GM18873 (cell line): ENCODE measurements around the gene TLCD2.
"Not testable (repeated sequence)": the region's sequence is repeated elsewhere in the genome, so short reads cannot be mapped to it uniquely, and the experiment has no call there.

Experiments
- ATAC-seq: cut with Tn5 transposase; IDR thresholded peaks from one replicate; pipeline ENCODE4 v1.9.1; 2021; ENCODE audit warnings: mild to moderate bottlenecking, moderate library complexity, moderate number of reproducible peaks; ENCODE audit not compliant: unreplicated experiment, low FRiP score

TLCD2 gene

DNA sequence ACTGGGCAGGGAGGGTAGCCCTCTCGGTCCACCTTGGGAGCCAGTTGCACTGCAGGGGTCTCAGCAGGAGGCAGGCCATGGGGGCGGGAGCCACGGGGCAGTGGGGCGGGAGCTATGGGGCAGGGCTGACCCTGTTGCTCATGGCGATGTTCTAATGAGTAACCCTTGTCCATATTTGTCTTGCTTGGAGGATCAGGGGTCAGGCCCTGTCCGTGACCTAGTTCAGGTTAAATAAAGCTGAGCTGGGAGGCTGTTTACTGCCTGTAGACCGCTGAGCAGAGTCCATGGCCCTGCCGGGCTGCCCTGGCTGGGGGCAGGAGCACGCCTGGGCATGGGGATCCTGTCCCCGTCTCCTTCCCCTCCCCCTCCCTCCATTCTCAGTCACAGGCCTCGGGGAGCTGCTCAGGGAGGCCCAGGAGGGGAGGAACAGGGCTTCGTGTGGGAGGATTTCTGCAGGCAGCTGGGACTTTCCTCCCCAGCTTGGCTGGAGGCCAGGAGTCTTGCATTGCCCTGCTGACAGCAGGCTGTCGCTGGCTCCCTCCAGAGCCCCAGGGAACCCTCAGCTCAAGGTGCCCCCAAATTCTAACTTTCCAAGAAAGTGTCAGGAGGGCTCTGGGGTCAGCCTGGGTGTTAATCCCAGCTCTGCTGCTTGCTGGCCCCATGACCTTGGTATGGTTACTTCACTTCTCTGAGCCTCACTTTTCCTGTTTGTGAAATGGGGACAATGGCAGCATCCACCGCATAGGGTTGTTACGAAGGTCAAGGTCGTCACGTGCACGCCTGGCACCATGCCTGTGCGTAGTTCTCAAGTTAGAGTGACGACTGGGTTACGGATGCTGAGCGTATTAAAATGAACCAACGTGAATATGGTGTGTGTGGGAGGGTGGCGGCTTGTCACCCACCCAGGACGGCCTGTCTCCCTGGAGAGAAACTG lies 26.4 kb upstream of the TLCD2 start:
- no peak for ATAC-seq

DNA sequence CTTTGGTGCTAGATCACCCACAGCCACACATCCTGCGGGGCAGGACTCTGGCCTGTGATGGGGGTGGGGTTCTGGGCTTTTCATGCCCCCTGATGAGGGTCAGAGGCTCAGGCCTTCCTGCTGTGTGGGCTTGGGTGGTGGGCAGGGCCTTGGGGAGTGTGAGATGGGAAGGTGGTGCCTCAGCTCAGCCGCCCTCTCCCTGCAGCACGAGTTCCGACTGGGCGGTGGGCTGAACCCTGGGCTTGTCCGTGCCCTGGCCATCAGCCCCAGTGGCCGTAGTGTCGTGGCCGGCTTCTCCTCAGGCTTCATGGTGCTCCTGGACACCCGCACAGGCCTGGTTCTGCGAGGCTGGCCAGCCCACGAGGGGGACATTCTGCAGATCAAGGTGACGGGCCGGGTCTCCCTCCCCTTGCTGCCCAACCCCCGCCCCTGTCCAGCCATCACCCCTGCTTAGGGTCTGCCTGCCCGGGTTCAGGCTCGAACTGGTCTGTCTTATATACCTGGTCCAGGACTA lies 25.7 kb upstream of the TLCD2 start:
- ATAC-seq: no peak

- no peak for ATAC-seq
Measured at GRCh38 chr17:1735418-1735817, 25.2 kb upstream of the TLCD2 start.

DNA sequence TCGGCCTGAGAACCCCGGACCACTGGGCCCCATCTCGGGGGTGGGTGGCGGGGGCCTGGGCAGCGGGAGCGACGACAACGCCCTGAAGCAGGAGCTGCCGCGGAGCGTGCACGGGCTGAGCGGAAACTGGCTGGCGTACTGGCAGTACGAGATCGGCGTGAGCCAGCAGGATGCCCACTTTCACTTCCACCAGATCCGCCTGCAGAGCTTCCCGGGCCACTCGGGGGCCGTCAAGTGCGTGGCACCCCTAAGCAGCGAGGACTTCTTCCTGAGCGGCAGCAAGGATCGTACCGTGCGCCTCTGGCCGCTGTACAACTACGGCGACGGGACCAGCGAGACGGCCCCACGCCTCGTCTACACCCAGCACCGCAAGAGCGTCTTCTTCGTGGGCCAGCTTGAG lies 23.6 kb upstream of the TLCD2 start:
- no peak for ATAC-seq

DNA sequence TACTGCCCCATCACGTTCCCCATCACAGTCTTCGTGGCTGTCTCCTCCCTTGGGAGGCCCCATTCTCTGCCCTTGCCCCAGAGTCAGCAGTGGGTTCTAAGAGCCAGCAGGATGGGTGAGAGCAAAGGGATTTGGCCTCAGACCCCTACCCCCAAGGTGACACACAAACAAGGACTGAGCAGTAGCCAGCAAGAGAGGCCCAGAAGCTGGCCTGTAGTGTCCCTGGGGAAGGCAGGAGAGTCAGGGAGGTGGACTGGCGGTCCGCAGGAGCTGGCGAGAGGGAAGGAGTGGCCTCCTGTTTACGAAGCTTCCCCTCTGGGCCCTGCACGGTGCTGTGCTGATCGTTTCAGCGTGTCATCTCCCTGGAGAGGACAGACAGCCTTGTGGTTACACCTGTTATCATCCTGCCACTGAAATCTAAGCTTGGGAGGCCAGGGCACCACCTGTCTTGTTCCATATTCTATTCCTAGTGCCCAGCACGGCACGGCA lies 22.7 kb upstream of the TLCD2 start:
- no peak for ATAC-seq

DNA sequence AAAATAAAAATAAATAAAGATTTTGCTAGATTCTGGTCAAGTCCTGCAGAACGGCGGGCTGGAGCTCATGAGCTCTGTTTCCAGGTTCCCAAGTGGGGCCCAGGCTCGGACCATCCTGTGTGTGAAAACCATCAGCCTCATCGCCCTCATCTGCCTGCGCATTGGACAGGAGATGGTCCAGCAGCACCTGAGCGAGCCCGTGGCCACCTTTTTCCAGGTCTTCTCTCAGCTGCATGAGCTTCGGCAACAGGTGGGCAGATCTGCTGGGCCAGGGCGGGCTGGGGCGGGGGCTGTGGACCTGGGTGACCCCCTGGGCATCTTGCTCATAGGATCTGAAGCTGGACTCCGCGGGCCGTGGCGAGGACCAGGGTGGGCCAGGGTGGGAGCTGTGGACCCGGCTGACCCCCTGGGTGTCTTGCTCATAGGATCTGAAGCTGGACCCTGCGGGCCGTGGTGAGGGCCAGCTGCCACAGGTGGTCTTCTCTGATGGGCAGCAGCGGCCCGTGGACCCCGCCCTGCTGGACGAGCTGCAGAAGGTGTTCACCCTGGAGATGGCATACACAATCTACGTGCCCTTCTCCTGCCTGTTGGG lies 22.2 kb upstream of the TLCD2 start:
- ATAC-seq: no peak

- ATAC-seq: no peak
Measured at GRCh38 chr17:1731194-1731506, 21.0 kb upstream of the TLCD2 start.

DNA sequence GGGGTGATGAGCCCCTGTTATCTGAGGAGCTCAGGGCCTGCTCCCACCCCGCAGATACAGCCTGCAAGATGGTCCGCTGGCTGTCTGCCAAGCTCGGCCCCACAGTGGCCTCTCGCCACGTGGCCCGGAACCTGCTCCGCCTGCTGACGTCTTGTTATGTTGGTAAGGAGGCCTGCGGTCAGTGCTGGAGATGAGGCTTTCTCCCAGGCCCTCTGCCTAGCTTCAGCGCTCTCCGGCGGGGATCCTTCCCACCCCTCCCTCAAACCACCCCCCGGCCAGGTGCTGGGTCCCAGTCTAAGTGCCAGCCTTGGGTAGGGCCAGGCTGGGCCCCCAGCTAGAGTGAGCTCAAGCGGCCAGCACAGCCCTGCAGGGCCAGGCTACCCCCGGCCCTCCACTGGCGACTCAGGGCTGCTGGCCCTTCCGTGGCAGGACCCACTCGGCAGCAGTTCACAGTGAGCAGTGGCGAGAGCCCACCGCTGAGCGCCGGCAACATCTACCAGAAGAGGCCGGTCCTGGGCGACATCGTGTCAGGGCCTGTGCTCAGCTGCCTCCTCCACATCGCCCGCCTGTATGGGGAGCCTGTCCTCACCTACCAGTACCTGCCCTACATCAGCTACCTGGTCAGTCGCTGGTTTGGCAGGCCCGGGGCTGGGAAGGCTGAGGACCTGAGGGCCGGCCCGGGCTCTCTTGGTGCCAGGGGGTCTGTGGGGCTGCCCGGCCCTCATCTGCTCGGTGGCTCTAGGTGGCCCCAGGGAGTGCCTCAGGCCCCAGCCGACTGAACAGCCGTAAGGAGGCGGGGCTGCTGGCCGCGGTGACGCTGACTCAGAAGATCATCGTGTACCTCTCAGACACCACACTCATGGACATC lies 20.4 kb upstream of the TLCD2 start:
- no peak for ATAC-seq

- ATAC-seq: no peak
Measured at GRCh38 chr17:1729966-1730325, 19.8 kb upstream of the TLCD2 start.

- no peak for ATAC-seq
Measured at GRCh38 chr17:1727876-1728630, 17.9 kb upstream of the TLCD2 start.

DNA sequence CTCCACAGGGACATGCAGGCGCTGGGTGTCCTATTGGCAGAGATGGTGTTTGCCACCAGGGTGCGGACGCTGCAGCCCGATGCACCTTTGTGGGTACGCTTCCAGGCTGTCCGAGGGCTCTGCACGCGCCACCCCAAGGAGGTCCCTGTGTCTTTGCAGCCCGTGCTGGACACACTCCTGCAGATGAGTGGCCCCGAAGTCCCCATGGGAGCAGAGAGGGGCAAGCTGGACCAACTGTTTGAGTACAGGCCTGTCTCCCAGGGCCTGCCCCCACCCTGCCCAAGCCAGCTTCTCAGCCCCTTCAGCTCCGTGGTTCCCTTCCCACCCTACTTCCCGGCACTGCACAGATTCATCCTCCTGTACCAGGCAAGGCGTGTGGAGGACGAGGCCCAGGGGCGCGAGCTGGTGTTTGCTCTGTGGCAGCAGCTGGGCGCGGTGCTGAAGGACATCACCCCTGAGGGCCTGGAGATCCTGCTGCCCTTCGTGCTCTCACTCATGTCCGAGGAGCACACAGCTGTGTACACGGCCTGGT lies 17.1 kb upstream of the TLCD2 start:
- no peak for ATAC-seq

DNA sequence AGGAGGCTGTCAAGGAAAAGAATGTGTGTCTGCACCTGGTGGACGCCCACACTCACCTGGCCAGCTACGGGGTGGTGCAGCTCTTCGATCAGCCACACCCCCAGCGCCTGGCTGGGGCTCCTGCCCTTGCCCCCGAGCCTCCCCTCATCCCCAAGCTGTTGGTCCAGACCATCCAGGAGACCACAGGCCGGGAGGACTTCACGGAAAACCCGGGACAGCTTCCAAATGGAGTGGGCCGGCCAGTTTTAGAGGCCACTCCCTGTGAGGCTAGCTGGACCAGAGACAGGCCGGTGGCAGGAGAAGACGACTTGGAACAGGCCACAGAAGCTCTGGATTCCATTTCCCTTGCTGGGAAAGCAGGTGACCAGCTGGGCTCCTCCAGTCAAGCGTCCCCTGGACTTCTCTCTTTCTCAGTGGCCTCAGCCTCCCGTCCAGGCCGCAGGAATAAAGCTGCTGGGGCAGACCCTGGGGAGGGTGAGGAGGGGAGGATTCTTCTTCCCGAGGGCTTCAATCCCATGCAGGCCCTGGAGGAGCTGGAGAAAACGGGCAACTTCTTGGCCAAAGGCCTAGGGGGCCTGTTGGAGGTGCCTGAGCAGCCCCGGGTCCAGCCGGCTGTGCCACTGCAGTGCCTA lies 16.6 kb upstream of the TLCD2 start:
- no peak for ATAC-seq

DNA sequence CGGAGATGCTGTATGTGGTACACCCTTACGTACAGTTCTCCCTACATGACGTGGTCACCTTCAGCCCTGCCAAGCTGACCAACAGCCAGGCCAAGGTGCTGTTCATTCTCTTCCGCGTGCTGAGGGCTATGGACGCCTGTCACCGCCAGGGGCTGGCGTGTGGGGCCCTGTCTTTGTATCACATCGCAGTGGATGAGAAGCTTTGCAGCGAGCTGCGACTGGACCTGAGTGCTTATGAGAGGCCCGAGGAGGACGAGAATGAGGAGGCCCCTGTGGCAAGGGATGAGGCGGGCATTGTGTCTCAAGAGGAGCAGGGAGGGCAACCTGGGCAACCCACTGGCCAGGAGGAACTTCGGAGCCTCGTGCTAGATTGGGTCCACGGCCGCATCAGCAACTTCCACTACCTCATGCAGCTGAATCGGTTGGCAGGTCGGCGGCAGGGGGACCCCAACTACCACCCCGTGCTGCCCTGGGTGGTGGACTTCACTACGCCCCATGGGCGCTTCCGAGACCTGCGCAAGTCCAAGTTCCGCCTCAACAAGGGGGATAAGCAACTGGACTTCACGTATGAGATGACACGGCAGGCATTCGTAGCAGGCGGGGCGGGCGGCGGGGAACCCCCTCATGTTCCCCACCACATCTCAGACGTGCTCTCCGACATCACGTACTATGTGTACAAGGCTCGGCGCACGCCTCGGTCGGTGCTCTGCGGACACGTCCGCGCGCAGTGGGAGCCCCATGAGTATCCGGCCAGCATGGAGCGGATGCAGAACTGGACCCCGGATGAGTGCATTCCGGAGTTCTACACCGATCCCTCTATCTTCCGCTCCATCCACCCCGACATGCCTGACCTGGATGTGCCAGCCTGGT lies 15.7 kb upstream of the TLCD2 start:
- ATAC-seq: no peak

DNA sequence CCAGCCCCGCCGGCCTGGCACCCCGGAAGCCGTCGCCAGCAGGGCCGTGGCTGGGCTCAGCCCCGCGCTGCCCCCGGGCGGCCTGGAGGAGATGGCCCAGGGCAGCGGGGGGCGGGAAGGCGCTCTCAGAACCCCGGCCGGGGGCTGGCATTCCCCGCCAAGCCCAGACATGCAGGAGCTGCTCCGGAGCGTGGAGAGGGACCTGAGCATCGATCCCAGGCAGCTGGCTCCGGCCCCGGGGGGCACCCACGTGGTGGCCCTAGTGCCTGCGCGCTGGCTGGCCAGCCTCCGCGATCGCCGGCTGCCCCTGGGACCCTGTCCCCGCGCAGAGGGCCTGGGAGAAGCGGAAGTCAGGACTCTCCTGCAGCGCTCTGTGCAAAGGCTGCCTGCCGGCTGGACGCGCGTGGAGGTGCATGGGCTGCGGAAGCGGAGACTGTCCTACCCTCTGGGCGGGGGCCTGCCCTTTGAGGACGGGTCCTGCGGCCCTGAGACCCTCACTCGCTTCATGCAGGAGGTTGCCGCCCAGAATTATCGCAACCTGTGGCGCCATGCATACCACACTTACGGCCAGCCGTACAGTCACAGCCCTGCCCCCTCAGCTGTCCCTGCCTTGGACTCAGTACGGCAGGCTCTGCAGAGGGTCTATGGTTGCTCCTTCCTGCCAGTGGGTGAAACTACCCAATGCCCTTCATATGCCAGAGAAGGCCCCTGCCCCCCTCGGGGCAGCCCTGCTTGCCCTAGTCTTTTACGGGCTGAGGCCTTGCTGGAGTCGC lies 14.9 kb upstream of the TLCD2 start:
- no peak for ATAC-seq

GRCh38 chr17:1724351-1724868 lies 14.2 kb upstream of the TLCD2 start, which contains the start of gene WDR81:
TSS of gene WDR81 (plus strand) at chr17:1724704. CDS start at chr17:1724960, 256 bp downstream.
- ATAC-seq: no peak

- ATAC-seq: not testable (repeated sequence)
Measured at GRCh38 chr17:1722022-1722421, 11.8 kb upstream of the TLCD2 start.

- ATAC-seq: no peak
Measured at GRCh38 chr17:1720856-1721386, 10.7 kb upstream of the TLCD2 start.
